HG03575 (cell line): ENCODE results near the gene KCTD2.

Experiments
- ATAC-seq: cut with Tn5 transposase; IDR thresholded peaks from one replicate; pipeline ENCODE4 v1.9.1; 2021; ENCODE audit not compliant: unreplicated experiment, insufficient number of reproducible peaks, low FRiP score; ENCODE audit errors: extremely low read depth

Gene KCTD2

GRCh38 chr17:75088465-75089417, 41.7 kb downstream of the KCTD2 start:
- no peak for ATAC-seq

GRCh38 chr17:75090871-75091854, 44.1 kb downstream of the KCTD2 start:
- no peak for ATAC-seq

- ATAC-seq: no peak
Measured at GRCh38 chr17:75091855-75092327, 44.9 kb downstream of the KCTD2 start.

- no peak for ATAC-seq
Measured at GRCh38 chr17:75093548-75094158, 46.6 kb downstream of the KCTD2 start.

GRCh38 chr17:75094871-75095399, 47.9 kb downstream of the KCTD2 start:
- no peak for ATAC-seq

- no peak for ATAC-seq
Measured at GRCh38 chr17:75096082-75096625, 49.1 kb downstream of the KCTD2 start.

GRCh38 chr17:75097865-75098264, 50.8 kb downstream of the KCTD2 start:
- no peak for ATAC-seq

GRCh38 chr17:75098861-75099260, 51.8 kb downstream of the KCTD2 start:
- no peak for ATAC-seq

GRCh38 chr17:75099881-75100595, 53.0 kb downstream of the KCTD2 start:
- ATAC-seq: no peak

- ATAC-seq: no peak
Measured at GRCh38 chr17:75102385-75102821, 55.4 kb downstream of the KCTD2 start.

- ATAC-seq: no peak
Measured at GRCh38 chr17:75103601-75104554, 56.9 kb downstream of the KCTD2 start.

GRCh38 chr17:75105126-75106080, 58.4 kb downstream of the KCTD2 start:
- no peak for ATAC-seq

- ATAC-seq: no peak
Measured at GRCh38 chr17:75108193-75108592, 61.2 kb downstream of the KCTD2 start.

GRCh38 chr17:75109046-75109406, 62.0 kb downstream of the KCTD2 start:
- no peak for ATAC-seq

GRCh38 chr17:75109407-75110233, 62.6 kb downstream of the KCTD2 start, which contains the start of gene ARMC7:
TSS of gene ARMC7 (plus strand) at chr17:75109969. CDS start at chr17:75110289, 320 bp downstream.
- ATAC-seq: no peak
